ENCODE data around the gene INVS.

The INVS gene

DNA sequence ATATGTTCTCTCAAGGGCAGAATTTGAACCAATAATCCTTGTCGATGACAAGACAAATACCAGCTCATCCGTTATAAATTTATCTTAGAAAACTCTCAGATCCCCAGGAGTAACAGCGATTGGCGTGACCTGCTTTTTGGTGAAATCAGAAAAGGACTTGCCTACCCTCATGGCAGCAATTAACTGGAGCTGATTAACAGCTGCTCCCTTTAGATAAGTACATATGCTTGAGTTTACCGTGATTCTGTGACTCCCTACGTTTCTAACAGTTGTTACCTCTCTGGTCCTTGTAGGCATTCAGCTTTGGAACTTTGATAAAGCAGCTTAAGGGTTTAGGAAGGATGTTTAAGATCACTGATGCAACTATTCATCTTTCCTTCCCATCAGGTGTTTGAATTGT lies 2.6 kb downstream of the INVS start:
- no peak for TF ChIP-seq ZBTB7A (IDR thresholded peaks at IDR 0.05; ENCODE audit: low read depth)
- TF ChIP-seq, protein P1, sequence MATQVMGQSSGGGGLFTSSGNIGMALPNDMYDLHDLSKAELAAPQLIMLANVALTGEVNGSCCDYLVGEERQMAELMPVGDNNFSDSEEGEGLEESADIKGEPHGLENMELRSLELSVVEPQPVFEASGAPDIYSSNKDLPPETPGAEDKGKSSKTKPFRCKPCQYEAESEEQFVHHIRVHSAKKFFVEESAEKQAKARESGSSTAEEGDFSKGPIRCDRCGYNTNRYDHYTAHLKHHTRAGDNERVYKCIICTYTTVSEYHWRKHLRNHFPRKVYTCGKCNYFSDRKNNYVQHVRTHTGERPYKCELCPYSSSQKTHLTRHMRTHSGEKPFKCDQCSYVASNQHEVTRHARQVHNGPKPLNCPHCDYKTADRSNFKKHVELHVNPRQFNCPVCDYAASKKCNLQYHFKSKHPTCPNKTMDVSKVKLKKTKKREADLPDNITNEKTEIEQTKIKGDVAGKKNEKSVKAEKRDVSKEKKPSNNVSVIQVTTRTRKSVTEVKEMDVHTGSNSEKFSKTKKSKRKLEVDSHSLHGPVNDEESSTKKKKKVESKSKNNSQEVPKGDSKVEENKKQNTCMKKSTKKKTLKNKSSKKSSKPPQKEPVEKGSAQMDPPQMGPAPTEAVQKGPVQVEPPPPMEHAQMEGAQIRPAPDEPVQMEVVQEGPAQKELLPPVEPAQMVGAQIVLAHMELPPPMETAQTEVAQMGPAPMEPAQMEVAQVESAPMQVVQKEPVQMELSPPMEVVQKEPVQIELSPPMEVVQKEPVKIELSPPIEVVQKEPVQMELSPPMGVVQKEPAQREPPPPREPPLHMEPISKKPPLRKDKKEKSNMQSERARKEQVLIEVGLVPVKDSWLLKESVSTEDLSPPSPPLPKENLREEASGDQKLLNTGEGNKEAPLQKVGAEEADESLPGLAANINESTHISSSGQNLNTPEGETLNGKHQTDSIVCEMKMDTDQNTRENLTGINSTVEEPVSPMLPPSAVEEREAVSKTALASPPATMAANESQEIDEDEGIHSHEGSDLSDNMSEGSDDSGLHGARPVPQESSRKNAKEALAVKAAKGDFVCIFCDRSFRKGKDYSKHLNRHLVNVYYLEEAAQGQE (IDR thresholded peaks at IDR 0.05; ENCODE audit: low read depth) = no peak
- no peak for TF ChIP-seq TEAD4 (IDR thresholded peaks at IDR 0.05)
- no peak for TF ChIP-seq TCF12 (IDR thresholded peaks at IDR 0.05; ENCODE audit: low read depth)
- TF ChIP-seq FOXM1 (IDR thresholded peaks at IDR 0.05; ENCODE audit: borderline replicate concordance, low read depth) = no peak
- TF ChIP-seq TAF1 (IDR thresholded peaks at IDR 0.05; ENCODE audit: low read depth) = no peak
- TF ChIP-seq, protein P2, sequence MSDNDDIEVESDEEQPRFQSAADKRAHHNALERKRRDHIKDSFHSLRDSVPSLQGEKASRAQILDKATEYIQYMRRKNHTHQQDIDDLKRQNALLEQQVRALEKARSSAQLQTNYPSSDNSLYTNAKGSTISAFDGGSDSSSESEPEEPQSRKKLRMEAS (IDR thresholded peaks at IDR 0.05) = no peak
- no peak for TF ChIP-seq YY1 (IDR thresholded peaks at IDR 0.05; ENCODE audit: low read depth)
- no peak for TF ChIP-seq RAD21 (IDR thresholded peaks at IDR 0.05; ENCODE audit: low read depth)
- no peak for TF ChIP-seq CREB1 (IDR thresholded peaks at IDR 0.05; ENCODE audit: low read depth)

DNA sequence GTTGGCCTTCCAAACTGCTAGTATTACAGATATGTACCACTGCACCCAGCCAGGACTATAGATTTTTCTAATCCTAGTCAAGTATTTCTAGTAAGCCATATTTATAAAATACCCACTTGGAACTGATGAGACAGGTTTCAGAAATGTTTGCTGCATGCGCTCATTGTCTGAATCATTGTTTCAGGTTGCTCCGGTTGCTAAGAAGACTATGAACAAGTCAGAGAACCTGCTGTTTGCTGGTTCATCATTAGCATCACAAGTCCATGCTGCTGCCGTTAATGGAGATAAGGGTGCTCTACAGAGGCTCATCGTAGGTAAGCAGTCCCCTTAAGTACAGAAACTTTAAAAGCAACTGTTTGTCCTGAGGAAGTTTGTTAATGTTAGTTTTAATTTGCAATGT lies 5.3 kb downstream of the INVS start:
- TF ChIP-seq ZBTB7A (IDR thresholded peaks at IDR 0.05; ENCODE audit: low read depth) = no peak

DNA sequence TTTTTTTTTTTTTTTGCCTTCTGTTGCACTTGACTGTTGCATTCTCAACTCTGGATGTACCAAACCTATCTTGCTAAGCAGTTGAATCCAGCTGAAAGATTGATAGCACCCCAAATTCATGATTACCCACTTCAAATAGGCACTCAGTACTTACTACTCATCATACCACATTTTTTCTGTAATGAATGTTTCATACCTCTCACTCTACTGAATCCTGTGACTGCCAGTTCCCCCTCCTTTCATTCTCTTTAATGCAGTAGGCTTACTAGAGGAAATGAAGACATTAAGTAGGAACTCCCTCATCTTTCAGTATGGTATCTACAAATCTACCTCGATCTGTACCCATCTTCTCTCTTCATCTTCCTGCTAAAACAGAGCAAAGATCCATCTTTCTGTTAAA lies 6.8 kb downstream of the INVS start:
- TF ChIP-seq CREB1 (IDR thresholded peaks at IDR 0.05; ENCODE audit: low read depth) (no peak), TEAD4 (IDR thresholded peaks at IDR 0.05) (no peak), ZBTB7A (IDR thresholded peaks at IDR 0.05; ENCODE audit: low read depth) (no peak)

DNA sequence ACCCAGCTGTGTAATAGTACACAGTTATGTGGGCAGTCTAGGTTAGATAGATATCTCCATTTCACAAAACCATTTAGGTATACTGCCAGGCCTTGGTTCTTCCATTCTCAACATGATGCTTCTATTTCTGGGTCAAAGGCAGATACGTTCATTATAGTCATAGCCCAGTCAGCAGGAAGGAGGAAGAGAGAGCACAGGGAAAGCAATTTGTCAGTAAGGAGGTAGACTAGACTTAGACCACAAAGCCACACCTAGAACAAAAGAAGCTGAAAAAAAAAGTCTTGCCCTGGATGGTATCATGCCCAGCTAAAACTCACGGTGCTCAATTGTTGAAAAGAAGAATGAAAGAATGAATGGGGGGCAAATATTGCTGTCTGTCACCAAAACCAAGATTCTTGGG lies 7.6 kb downstream of the INVS start:
- TF ChIP-seq ZBTB7A (IDR thresholded peaks at IDR 0.05; ENCODE audit: low read depth) (no peak), CREB1 (IDR thresholded peaks at IDR 0.05; ENCODE audit: low read depth) (no peak), NFIC (IDR thresholded peaks at IDR 0.05) (no peak), FOXM1 (IDR thresholded peaks at IDR 0.05; ENCODE audit: borderline replicate concordance, low read depth) (no peak), EGR1 (IDR thresholded peaks at IDR 0.05) (no peak), CEBPB (IDR thresholded peaks at IDR 0.05) (no peak), TEAD4 (IDR thresholded peaks at IDR 0.05) (no peak)
- TF ChIP-seq, protein P1 (IDR thresholded peaks at IDR 0.05; ENCODE audit: low read depth) = no peak
- TF ChIP-seq, protein P3, sequence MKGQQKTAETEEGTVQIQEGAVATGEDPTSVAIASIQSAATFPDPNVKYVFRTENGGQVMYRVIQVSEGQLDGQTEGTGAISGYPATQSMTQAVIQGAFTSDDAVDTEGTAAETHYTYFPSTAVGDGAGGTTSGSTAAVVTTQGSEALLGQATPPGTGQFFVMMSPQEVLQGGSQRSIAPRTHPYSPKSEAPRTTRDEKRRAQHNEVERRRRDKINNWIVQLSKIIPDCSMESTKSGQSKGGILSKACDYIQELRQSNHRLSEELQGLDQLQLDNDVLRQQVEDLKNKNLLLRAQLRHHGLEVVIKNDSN (IDR thresholded peaks at IDR 0.05) = no peak

DNA sequence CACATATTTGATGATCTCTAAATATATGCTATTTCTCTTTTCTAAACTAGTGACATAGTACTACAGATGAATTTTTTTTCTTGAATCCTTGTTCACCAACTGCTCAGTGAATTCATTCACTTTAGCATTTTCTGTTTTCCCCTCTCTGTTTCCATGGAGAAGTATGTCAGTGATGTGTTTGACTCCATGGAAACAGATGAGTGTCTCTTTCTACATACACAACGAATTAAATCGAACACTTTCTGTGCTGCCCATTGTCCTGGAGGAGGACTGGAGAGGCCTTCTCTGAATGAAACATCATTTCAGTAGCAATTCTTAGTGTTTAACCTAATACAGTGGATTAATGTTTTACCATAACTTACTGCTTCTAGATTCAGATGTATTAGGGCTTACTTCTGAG lies 9.5 kb downstream of the INVS start:
- TF ChIP-seq, protein P2 (IDR thresholded peaks at IDR 0.05) = no peak
- TF ChIP-seq, protein P3 (IDR thresholded peaks at IDR 0.05) = no peak

DNA sequence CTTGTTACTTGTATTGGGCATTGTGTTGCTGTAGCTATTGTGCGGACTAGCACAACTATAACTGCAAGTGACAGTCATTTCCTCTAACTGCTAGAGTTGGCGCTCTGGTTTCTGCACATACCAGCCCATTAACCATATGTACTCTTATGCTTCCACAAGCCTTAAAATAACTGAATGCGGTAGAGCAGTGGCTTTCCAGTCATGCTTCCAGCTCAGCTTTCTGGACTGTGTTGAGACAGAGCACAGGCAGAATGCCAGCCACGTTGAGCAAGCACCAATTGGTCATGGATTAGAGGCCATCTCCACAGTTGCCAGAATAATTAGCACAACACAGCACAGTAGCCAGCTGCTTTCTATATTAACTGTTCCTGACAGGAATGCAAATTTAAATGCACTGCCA lies 12.2 kb downstream of the INVS start:
- TF ChIP-seq FOXM1 (IDR thresholded peaks at IDR 0.05; ENCODE audit: borderline replicate concordance, low read depth) (no peak), NFIC (IDR thresholded peaks at IDR 0.05) (no peak), TCF12 (IDR thresholded peaks at IDR 0.05; ENCODE audit: low read depth) (no peak), YY1 (IDR thresholded peaks at IDR 0.05; ENCODE audit: low read depth) (no peak), TAF1 (IDR thresholded peaks at IDR 0.05; ENCODE audit: low read depth) (no peak)
- TF ChIP-seq, protein P2 (IDR thresholded peaks at IDR 0.05) = no peak

DNA sequence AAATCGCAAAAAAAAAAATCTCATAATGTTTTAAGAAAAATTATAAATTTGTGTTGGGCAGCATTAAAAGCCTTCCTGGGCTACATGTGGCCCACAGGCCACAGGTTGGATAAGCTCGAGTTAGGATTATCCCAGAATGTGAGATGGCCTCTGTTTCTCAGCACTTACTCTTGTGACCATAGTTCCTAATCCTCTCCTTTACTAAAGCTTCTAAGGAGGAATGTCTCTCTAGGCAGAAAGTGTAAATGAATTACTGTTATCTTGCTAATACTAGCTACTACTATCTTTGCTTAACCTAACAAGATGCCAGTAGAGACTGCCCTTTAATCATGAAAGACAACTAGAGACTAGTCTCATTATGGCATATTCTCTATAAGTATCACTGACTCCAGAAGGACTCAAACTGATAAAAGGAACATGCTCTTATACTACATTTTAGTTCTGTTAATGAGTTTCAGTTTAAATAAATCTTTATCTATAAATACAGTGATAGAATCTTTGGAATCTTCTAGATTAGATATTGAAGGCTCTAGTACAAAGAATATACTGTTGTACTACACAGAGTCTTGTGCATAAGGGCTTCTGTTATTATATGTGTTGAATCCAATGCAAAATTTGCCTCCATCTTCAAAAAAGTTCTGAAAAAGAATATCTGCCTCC lies 13.8 kb downstream of the INVS start:
- no peak for TF ChIP-seq FOXM1 (IDR thresholded peaks at IDR 0.05; ENCODE audit: borderline replicate concordance, low read depth)
- TF ChIP-seq EP300 (IDR thresholded peaks at IDR 0.05; ENCODE audit: borderline replicate concordance) = no peak

Measured in Ishikawa (cell line).